GM18867 (cell line): ENCODE data around the gene IKBKE.

ENCODE experiments used
- ATAC-seq: cut with Tn5 transposase; IDR thresholded peaks from one replicate; pipeline ENCODE4 v1.9.1; 2021; ENCODE audit warnings: mild to moderate bottlenecking, moderate library complexity; ENCODE audit not compliant: unreplicated experiment

Gene IKBKE

DNA sequence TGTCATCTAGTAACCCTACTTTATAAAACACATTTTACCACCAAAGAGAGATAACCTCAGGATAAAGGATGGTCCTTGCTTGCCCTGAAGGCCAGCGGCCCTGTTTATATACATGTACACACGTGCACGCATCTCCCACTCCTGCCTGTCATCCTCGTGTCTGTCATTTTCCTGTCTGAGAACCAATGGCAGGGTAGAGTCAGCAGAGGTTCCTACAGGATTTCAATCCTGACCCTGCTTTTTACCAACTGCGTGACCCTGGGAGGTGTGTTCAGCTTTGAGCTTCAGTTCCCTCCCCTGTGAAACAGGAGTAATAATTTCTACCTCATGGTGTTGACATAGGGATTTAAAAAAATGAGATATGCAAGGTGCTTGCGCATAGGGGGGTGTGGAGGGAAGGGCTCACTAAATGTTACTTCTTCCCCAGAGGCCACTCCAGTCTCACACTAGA is 24.8 kb downstream of the IKBKE start:
- no peak for ATAC-seq

GRCh38 chr1:206495493-206496046 is 25.3 kb downstream of the IKBKE start:
- ATAC-seq: peak; percentile 25

DNA sequence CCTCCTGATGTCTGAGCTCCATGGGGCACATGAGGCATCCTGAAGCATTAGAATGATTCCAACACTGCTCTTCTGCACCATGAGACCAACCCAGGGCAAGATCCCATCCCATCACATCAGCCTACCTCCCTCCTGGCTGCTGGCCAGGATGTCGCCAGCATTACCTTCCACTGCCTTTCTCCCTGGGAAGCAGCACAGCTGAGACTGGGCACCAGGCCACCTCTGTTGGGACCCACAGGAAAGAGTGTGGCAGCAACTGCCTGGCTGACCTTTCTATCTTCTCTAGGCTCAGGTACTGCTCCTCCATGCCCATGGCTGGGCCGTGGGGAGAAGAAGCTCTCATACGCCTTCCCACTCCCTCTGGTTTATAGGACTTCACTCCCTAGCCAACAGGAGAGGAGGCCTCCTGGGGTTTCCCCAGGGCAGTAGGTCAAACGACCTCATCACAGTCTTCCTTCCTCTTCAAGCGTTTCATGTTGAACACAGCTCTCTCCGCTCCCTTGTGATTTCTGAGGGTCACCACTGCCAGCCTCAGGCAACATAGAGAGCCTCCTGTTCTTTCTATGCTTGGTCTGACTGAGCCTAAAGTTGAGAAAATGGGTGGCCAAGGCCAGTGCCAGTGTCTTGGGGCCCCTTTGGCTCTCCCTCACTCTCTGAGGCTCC is 26.0 kb downstream of the IKBKE start:
- ATAC-seq: peak; percentile 60

DNA sequence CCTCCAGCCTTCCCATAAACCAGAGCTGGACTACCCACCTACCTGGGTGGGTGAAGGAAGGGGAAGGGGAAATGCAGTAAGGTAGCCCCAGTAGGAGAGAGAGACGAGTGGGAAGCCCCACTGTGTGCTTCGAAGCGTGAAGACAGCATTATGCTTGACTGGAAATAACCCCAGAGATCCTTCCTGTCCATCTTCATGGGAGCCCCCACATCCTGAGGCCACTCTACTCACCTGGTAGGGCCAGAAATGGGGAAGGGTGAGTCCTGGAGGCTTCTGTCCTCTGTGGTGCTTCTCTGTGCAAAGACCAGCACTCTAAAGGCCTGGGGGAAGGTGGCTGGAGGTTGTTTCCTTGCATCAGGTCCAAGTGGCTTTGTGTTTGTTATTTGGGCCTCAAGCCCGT is 27.1 kb downstream of the IKBKE start:
- ATAC-seq: no peak

GRCh38 chr1:206497774-206498173 is 27.5 kb downstream of the IKBKE start:
- ATAC-seq: no peak

DNA sequence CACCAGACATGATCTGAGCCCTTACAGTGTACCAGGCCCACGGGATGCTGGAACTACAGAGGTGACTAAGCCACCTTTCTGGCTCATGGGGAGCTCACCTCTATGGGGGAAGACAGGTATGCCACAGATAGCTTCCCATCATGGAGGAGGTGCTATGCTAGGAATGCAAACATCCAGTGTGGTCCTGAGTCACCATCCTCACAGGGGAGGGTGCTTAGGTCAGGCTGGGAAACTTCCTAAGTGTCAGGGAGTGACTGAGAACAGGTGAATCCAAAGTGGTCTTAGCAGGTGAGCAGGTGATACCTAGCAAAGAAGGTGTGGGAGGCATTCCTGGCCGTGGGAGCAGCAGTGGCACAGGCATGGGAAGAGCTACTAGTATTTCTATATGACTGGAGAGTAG is 28.4 kb downstream of the IKBKE start:
- no peak for ATAC-seq

DNA sequence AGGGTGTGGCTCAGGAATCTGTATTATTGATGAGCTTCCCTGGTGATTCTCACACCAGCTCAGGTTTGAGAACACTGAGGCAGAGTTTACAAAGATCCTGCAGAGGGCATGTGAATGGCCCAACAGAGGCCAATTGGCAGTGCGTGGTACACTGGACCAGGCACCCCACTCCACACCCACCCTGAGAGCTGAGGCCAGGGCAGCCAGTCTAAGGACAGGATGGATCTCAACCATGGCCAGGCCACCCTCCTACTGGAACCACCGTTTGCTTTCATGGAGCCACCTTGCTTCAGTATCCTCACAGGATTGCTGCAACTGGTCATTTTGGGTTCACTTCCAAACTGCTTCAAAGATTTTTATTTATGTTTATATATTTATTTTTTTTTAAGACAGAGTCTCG is 29.8 kb downstream of the IKBKE start:
- ATAC-seq: no peak

DNA sequence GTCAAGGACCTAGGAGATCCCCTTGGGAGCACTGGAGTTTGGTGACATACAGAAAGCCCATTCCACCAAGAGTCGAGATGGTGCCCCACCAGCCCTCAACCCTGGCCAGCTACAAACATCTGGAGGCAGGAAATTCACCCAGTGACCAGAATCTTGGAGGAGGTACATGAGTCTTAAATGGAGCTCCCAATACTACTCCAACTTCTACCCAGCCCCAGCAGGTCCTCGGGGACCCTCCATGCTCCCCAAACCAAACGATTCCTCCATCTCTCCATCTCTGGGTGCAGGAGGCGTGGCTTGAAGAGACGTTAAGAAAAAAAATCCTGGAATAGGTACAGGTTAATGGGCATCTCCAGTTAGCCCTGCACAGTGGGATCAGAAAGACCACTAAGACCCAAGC is 31.6 kb downstream of the IKBKE start:
- ATAC-seq: no peak

DNA sequence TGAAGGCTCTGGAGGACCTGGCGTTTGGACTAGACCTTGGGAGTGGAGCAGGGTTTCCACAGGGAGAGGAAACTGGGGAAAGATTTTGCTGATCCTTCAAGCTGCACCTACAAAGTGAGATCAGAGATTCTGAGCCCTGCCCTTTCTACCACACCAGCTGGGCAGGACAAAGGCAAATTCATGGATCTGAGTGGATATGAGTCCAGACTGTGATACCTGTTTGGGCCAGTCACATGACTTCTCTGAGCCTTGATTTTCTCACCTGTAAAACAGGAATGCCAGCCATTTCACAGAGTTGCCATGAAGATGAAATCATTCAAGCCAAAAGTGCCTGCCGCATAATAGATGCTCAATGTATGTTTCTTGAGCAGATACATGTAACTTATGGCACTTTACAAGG is 32.1 kb downstream of the IKBKE start:
- ATAC-seq: no peak

GRCh38 chr1:206502812-206503211 is 32.5 kb downstream of the IKBKE start:
- no peak for ATAC-seq

DNA sequence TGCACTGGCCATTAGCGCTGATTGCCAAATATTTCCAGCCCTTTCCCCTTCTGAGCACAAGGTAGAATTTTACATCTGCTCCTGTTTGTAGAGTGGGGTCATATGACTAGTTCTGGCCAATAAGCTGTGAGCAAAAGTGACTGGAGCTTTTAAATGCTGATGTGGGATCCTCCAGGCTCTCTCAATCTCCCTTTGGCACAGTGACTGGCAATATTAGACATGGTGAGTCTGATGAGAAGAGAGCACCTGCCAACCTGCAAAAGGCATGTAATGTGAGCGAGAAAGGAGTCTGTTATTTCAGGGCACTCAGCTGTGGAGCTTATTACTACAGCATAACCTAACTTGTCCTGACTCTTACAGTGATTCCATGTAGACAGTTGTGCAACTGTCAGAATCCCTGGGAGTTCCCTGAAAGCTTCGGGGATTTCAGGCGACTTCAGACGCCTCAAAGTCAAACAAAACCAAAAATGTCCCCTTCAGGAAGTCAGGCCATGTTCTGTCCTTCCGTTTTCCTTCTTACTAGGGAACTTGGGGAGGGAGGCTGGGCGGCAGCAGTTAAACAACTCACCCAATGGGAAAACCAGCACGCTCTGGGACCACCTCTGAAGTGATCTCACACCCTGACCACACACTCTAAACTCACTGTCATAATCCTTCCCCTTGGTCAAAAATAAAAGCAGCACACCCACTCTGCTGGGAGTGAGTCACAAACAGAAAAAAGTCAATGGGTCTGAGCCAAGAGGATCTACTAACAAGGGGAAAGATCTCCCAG is 33.5 kb downstream of the IKBKE start:
- peak; percentile 50 for ATAC-seq

DNA sequence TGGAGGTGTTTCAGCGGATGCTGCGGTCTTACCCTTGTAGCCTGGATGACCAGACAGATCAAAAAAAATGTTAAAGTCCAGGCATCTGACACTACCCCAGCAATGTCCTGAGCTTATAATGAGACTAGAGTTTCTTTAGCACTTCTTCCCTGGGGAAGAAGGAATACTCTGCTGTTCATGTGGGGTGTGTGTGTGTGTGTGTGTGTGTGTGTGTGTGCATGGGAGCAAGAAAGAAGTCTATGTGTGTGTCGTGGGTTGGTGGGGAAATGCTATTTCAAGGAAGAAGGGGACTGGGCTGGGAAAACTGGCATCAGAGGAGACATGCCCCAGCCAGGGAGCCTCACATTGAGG is 34.1 kb downstream of the IKBKE start:
- no peak for ATAC-seq

GRCh38 chr1:206505702-206506355 is 35.6 kb downstream of the IKBKE start:
- no peak for ATAC-seq

DNA sequence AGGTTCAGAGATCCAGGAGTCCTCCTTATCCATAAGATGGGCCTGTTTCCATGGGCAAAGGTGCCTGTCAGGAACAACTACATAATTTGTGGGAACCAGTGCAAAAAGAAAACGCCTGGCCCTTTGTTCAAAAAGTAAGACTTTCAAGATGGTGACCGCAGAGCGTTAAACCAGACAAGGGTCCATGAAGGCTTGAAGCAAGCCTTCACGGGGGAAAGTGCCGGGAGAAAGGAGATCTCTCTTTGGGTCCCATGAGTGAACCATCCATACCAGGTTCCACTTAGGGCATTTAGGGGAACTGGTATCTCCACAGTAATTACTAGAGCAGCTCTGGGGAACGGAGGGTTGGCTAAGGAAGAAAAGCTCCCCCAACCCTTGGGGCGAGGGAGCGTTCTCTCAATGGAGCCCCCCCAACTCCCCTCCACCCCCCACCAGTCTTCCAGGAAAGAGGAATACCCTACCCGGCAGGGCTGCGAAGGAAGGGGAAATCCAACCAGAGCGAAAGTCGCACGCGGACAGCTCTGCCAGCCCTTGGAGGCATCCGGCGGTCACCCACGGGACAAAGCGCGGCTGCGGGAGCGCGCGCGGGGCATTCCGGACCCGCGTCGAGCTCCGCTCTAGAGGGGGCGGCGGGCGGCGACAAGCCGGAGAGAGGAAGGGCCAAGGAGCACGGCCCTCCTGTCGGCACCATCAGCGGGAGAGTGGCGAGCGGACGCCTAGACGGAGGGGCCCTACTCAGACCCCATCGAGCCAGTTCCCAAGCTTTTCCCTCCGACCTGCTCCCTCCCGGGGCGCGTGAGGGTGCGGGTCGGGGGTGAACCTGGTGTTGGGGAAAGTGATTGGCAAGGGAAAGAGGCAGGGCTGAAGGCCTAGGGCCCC is 36.4 kb downstream of the IKBKE start:
- ATAC-seq: peak; percentile 23

GRCh38 chr1:206507284-206508129 is 37.2 kb downstream of the IKBKE start, which contains the start of gene RASSF5:
RASSF5 (plus strand) TSS chr1:206507531; CDS start chr1:206507603, 72 bp downstream.
- peak; percentile 54 for ATAC-seq

DNA sequence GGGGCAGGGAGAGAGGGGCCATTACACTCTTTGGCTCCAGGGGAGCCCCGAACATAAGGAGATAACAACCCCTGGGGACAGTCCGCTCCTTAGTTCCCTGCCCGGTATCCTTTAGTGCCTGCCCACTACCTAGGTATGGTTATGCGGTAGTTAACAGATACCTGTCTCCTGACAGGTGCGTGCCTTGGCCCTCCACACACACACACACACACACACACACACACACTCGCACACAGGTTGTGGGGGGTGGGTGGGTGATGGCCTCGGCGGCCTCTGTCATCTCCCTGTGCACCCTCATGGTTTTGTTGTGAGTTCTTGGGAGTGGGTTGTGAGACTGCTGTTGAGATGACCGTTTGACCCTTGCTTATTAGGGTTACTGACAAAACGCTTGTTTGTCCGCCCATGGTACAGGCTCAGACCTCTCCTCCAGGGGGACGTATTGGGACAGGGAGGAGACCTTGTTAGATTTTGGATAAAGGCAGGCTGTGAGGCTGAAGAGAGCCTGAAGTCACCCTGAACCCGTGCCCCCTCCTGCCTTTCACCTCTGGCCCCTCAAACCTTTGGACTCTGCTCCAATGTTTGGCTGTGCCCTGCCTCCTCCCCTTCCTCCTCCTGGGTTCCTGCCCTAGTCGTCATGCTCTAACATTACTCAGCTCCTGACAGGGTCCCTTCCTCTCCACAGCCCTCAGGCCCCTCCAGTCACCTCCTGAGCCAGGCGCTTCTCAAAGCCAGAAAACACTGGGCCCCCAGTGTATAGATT is 38.0 kb downstream of the IKBKE start:
- ATAC-seq: no peak

DNA sequence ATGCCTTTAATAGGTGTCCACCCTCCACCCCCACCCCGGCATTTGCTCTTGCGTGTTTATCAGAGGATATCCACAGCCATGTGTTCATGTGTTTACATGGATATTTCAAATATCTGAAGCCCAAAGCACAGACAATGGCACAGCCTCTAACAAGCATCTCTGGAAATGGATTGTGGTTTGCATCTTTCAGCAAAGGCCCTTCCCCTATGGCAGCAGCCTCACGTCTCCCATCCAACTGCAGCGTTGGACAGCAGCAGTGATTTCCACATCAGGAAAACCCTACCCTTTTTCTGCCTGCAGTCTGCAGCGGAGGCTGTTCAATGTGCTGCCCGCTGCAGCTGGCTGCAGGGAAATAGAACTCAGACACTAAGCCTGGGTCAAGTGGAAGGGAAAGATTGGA is 38.7 kb downstream of the IKBKE start:
- no peak for ATAC-seq

GRCh38 chr1:206509612-206510257 is 39.5 kb downstream of the IKBKE start:
- no peak for ATAC-seq

- ATAC-seq: no peak
Observed at GRCh38 chr1:206510371-206510770, 40.1 kb downstream of the IKBKE start.
